Stimulated activated CD4-positive, alpha-beta T cell treated with anti-CD3 and anti-CD28 coated beads, Interleukin-2, amount 100 ng/mL, for 24 hours (primary cell): ENCODE results near the gene SH3BGRL2.
"Not testable (repeated sequence)": the region's sequence is repeated elsewhere in the genome, so short reads cannot be mapped to it uniquely, and the experiment has no call there.

Source experiments
- DNase-seq, 2 donors: peaks; one replicate each; pipeline ENCODE4 v3.0.0-alpha.2; 2020

The SH3BGRL2 gene

GRCh38 chr6:79614326-79615305 is 16.5 kb upstream of the SH3BGRL2 start:
- DNase-seq, result no peak

- no peak for DNase-seq
These were observed 13.6 kb upstream of the SH3BGRL2 start for GRCh38 chr6:79617518-79617941.

- not testable (repeated sequence) for DNase-seq
These were observed 12.7 kb upstream of the SH3BGRL2 start for GRCh38 chr6:79618425-79618824.

GRCh38 chr6:79621579-79621978 is 9.6 kb upstream of the SH3BGRL2 start:
- no peak for DNase-seq

DNA sequence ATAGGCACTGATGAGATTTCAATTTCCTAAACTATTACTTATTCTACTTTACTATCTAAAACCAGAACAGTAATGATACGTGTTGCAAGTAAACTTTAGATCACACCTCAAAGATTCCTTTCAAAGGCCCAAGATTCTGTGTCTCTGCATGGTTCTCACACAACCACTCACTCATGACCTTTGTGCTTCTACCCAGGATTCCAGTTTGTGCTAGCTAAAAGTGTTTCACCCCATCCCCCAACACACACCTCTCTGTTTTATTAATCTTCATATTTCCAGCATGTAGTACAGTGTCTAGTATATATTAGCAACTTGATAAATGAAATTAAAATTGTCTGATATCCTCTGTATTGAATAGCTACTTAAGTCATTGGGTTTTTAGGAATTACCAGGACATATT is 8.8 kb upstream of the SH3BGRL2 start:
- DNase-seq, result no peak

DNA sequence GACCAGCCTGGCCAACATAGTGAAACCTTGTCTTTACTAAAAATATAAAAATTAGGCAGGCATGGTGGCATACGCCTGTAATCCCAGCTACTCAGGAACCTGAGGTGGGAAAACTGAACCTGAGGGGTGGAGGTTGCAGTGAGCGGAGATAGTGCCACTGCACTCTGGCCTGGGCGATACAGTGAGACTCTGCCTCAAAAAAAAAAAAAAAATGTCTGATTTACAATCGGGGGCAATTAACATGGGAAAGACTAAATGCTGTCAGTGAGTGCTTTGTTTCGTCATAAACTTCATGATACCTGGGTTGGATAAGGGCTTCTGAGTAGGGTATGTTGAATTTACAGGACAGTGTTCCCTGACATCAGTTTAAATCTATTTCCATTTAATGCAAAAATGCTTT is 8.0 kb upstream of the SH3BGRL2 start:
- DNase-seq, result no peak

DNA sequence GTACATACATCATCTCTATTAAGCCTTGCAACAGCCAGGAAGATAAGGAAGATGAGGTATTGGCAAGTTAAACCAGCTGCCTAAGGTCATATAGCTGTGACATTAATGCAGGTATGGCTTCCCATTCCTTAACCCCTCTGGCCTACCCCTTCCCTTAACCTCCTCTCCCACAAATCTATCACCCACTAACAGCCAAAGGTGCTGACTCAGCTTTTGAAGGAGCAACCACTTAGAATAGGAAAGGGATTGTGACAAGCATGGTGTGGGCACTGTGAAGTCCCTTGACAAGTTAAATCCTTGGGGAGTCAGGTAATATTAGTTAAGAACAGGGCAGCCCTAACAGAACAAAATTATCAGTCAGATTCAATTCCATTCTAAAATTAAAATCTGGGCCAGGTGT is 5.4 kb upstream of the SH3BGRL2 start:
- DNase-seq, result no peak

GRCh38 chr6:79626811-79627210 is 4.3 kb upstream of the SH3BGRL2 start:
- no peak for DNase-seq

GRCh38 chr6:79627422-79627821 is 3.7 kb upstream of the SH3BGRL2 start:
- no peak for DNase-seq

- DNase-seq, result no peak
These were observed 2.5 kb upstream of the SH3BGRL2 start for GRCh38 chr6:79628466-79629288.

DNA sequence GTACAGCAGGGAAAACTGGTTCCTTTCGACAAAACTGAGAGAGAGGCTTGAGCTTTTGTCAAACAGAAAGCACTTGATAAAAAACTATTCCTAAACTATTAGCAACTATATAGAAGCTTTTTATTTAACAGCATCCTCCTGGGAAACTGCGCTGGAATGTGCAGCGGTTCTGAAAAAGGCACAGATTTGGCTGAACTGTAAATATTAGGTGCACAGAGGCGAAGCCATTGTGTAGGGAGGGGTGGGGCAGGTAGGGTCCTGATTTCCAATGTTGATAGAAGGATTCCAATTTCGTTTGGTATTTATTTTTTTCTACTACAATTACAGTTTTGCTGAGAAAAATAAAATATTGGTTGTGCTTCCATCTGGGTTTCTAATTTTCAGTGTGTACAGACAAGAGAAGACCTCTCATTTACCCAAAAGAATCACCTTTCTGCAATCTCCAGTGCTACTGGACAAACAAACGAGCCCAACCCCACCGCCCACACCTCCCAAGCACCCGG is 698 bp upstream of the SH3BGRL2 start:
- DNase-seq, result no peak

- no peak for DNase-seq
These were observed 604 bp downstream of the SH3BGRL2 start for GRCh38 chr6:79631693-79632172.

DNA sequence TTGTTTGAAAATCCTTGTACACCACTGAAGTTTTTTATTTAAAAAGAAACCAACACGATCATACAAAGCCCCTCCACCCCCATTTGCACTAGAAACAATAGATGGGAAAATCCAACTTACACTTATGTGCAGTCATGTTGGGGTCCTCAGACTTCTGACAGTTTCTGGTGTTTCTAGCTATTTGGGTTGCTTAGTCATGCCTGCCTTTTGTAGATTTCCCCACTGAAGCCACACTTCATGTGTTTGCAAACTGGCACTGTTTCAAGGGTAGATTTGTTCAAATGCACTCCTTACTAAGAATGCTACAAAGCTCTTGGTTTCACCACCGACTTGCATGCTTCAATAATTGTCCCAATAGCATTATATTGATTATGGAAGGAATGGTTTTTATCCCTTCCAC is 1.5 kb downstream of the SH3BGRL2 start:
- DNase-seq, result no peak

DNA sequence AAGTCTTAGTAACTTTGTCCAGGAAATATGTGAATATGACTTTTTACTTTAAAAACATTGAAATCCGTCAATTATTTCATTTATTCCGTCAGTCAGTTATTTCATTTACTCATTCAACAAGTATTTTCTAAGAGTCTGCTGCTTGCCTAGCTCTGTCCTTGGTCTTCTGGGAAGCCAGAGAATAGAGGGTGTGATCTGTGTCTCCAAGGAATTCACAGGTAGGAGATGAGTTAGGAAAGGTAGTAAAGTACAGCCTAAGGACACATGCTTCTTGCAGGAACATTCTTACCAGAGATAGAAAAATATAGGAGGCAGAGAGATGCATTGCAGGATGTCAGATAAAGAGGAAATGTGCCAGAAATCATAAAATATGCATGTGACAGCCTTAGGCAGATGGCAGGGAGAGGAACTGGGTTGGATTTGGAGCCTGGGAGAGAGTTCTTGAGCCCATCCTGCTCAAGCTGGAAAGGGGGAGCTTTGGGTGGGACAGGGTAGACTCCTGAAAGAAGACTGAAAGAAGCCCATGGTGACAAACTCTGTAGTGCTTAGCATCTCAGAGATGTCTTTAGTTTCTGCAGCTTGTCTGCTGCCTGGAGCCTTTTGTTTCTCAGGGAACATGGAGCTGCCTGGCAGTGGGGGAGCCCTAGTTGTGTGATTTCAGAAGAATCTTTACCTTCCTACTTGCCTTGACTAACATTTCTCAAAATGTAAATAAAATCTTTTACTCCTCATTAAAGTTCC is 3.5 kb downstream of the SH3BGRL2 start:
- no peak for DNase-seq

DNA sequence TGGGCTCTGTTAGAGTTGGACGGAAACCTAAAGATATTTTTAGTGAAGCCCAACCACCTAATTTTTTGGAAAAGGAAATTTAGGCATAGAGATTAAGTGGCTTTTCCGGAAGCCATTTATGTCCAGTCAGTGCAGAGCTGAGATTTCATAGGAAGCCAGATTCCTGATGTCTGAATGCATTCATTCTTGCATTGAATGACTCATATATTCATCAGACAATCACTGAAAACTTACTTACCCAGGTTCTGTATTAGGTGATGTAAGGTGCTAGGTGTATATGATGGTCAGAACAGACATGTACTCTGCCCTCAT is 4.1 kb downstream of the SH3BGRL2 start:
- no peak for DNase-seq

DNA sequence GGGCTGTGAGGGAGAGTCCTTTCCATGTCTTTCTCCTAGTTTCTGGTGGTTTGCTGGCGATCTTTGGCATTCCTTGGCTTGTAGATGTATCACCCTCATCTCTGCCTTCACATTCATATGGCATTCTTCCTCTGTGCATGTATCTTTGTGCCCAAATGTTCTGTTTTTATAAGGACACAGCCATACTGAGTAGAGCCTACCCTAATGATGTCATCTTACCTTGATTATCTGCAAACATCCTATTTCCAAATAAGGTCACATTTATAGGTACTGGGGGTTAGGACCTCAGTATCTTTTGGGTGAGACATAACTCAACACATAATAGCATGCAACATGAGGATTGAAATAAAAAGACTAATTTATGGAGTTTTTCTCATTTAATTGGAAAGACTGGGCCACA is 5.5 kb downstream of the SH3BGRL2 start:
- no peak for DNase-seq

DNA sequence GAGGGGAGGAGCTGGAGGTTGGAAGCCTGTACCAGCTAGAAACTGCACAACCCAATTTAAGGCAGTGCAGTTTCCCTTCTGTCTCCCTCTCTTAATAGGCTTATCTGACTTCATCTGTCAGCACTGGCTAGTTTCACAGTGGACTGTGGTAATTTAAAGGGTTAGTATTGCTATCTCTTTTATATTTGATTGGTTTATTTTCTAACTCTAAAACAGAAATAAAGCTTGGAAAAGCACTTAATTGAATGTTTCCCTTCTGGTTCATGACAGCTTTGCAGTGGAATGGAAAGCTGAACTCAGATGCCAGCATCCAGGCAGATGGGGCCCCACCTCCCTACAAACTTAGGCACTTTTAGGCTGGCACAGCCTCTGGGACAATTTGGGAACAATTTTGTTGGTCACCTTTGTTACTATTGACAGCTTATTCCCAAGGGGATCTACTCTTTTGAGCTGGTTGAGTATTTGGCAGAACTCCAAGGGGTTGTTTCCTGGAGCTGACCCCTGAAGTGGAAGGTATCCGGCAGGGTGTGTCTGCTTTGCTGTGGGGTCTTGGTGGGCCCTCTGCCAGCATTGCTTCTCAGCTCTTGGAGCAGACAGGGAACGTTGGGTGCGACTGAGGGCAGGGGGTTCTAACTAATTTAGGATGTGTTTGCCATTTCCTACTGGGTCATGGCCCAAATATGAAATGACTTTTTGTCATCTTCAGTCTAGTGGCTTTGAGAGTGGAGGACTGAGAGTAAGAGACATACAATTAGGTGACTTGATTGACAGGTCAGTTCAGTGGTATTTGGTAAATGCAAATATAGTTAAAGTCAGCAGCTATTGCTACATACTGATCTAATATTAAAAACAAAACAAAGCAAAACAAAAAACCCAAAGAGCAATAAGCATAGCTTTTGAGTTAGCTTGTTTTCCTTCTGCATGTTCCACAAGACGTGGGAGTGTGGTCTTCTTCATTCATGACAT is 9.3 kb downstream of the SH3BGRL2 start:
- DNase-seq, result no peak

GRCh38 chr6:79646006-79646405 is 14.9 kb downstream of the SH3BGRL2 start:
- DNase-seq, result no peak

DNA sequence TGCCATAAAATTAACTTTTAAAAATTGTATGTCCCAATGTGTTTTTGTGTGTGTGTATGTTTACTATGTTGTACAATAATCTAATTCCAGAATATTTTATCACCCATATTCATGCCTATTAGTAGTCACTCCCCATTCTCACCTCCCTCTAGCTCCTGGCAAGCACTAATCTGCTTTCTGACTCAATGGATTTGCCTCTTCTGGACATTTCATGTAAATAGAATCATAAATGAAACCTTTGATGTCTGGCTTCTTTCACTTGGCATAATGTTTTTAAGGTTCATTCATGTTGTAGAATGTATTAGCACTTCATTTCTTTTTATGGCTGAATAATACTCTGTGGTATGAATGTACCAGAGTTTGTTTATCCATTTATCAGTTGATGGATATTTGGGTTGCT is 15.4 kb downstream of the SH3BGRL2 start:
- no peak for DNase-seq

DNA sequence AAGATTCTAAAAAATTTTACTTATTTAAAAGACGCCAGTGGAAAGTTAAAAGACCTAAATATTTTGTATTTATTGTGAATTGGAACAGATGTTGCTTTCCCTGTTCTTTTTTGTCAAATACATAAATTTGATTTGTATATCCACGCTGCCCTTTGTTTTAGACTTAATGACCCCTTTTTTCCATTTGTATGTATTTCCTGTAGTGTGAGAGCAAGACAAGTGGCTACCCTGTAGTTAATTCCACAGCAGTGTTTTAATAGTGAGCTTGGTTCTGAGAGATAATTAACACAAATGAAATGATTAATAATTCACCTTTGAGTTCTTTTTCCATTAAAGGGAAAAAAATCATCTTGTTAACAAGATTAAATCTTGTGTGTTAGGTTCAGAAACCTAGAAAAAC is 16.6 kb downstream of the SH3BGRL2 start:
- DNase-seq, result no peak

DNA sequence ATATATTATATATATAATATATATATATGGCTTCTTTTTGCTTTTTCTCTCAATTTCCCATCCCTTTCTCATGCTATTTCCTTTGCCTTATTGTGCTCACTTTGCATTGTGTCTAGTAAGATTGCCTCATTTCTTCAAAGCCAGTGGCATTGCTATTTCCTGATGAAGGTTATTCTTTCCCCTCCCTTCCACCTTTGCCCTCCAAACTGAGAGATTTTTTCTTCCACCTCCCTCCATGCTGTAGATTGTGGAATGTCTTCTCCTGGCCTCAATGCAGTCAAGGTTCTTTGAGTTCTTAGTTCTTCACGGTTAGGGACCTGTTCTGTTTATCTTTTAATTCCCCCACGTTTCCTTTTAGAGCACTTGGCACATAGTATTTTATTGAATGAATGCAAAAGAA is 17.2 kb downstream of the SH3BGRL2 start:
- DNase-seq, result no peak

GRCh38 chr6:79649016-79649415 is 17.9 kb downstream of the SH3BGRL2 start:
- no peak for DNase-seq
